NCI-H526 treated with DMSO at 0.1 percent for 48 hours (cell line): ENCODE data around the gene DNAH12.

Experiments
- DNase-seq: peaks from one replicate; lab custom pipeline; 2025; lab: John Stamatoyannopoulos, UW

Gene DNAH12

GRCh38 chr3:57544181-57545125 lies at the start of gene DNAH12:
Gene DNAH12 (minus strand): TSS chr3:57544344. CDS start chr3:57542870, 1,474 bp downstream.
- peak; percentile 53 for DNase-seq

GRCh38 chr3:57592306-57592705 lies 48.2 kb upstream of the DNAH12 start:
- no peak for DNase-seq

GRCh38 chr3:57587905-57588304 lies 43.8 kb upstream of the DNAH12 start:
- no peak for DNase-seq

GRCh38 chr3:57586778-57587177 lies 42.6 kb upstream of the DNAH12 start:
- DNase-seq: no peak

- no peak for DNase-seq
Measured at GRCh38 chr3:57583544-57583943, 39.4 kb upstream of the DNAH12 start.

- DNase-seq: no peak
Measured at GRCh38 chr3:57582474-57583168, 38.5 kb upstream of the DNAH12 start.

- DNase-seq: no peak
Measured at GRCh38 chr3:57577801-57578200, 33.7 kb upstream of the DNAH12 start.

- no peak for DNase-seq
Measured at GRCh38 chr3:57575966-57576626, 32.0 kb upstream of the DNAH12 start.

- no peak for DNase-seq
Measured at GRCh38 chr3:57572096-57572495, 28.0 kb upstream of the DNAH12 start.

GRCh38 chr3:57570878-57571277 lies 26.7 kb upstream of the DNAH12 start:
- DNase-seq: no peak

- DNase-seq: no peak
Measured at GRCh38 chr3:57569859-57570450, 25.8 kb upstream of the DNAH12 start.

GRCh38 chr3:57559526-57559925 lies 15.4 kb upstream of the DNAH12 start:
- DNase-seq: no peak

- DNase-seq: peak; percentile 22
Measured at GRCh38 chr3:57557085-57557537, 13.0 kb upstream of the DNAH12 start.

GRCh38 chr3:57556459-57557084 lies 12.4 kb upstream of the DNAH12 start:
- peak; percentile 7 for DNase-seq

- DNase-seq: peak; percentile 65
Measured at GRCh38 chr3:57555738-57556458, 11.8 kb upstream of the DNAH12 start, which contains the start of gene PDE12. Gene PDE12 (plus strand): TSS chr3:57556274. CDS start chr3:57556380, 106 bp downstream.

- peak; percentile 12 for DNase-seq
Measured at GRCh38 chr3:57555306-57555705, 11.2 kb upstream of the DNAH12 start.

- DNase-seq: no peak
Measured at GRCh38 chr3:57546616-57547015, 2.5 kb upstream of the DNAH12 start.

- DNase-seq: no peak
Measured at GRCh38 chr3:57545636-57546268, 1.6 kb upstream of the DNAH12 start.

- no peak for DNase-seq
Measured at GRCh38 chr3:57538465-57538864, 5.7 kb downstream of the DNAH12 start.

- DNase-seq: no peak
Measured at GRCh38 chr3:57530071-57530608, 14.0 kb downstream of the DNAH12 start.
